Neural progenitor cell (in vitro differentiated cells): Measurements from ENCODE around the gene MYLIP. TPM values are rescaled to one million over a fixed set of nuclear protein-coding genes. Genes with fewer than 3 reads are reported as not detected.

ENCODE experiments used
- DNase-seq: peaks from one replicate; pipeline ENCODE4 v3.0.0-alpha.2; 2016; ENCODE audit warnings: low spot score
- H2AFZ ChIP-seq: fragments of 200-600 bp; sonication (generic); replicated peaks from 2 replicates; pipeline ENCODE4 v1.6.1; 2016; ENCODE audit warnings: antibody characterized with exemption
- H3F3A ChIP-seq: fragments of 200-600 bp; sonication (generic); 2 replicates; pipeline ENCODE4 v1.6.1; 2016; ENCODE audit warnings: antibody characterized with exemption, low read depth
- H3K27ac ChIP-seq: fragments of 200-600 bp; sonication (generic); 2 replicates; pipeline ENCODE4 v1.5.1; 2016; ENCODE audit warnings: mild to moderate bottlenecking
- H3K27me3 ChIP-seq: fragments of 200-600 bp; sonication (generic); 2 replicates; pipeline ENCODE4 v1.6.1; 2016; ENCODE audit warnings: mild to moderate bottlenecking, moderate library complexity
- H3K36me3 ChIP-seq: fragments of 200-600 bp; sonication (generic); 2 replicates; pipeline ENCODE4 v1.5.1; 2016
- H3K4me1 ChIP-seq: fragments of 200-600 bp; sonication (generic); 2 replicates; pipeline ENCODE4 v1.6.1; 2016; ENCODE audit warnings: mixed run types
- H3K4me2 ChIP-seq: fragments of 200-600 bp; sonication (generic); 2 replicates; pipeline ENCODE4 v1.6.1; 2016
- H3K4me3 ChIP-seq: fragments of 200-600 bp; sonication (generic); 2 replicates; pipeline ENCODE4 v1.5.1; 2016
- H3K79me2 ChIP-seq: fragments of 200-600 bp; sonication (generic); 2 replicates; pipeline ENCODE4 v1.6.1; 2016; ENCODE audit warnings: low read depth
- H3K9ac ChIP-seq: fragments of 200-600 bp; sonication (generic); 2 replicates; pipeline ENCODE4 v1.6.1; 2016
- H3K9me3 ChIP-seq: fragments of 200-600 bp; sonication (generic); 2 replicates; pipeline ENCODE4 v1.5.1; 2016; ENCODE audit warnings: low read depth
- H4K20me1 ChIP-seq: fragments of 200-600 bp; sonication (generic); 2 replicates; pipeline ENCODE4 v1.6.1; 2016; ENCODE audit warnings: low read depth
- H3K27ac Mint-ChIP-seq: 3 replicates; pipeline ENCODE4 v1.8.0; 2021; ENCODE audit warnings: mixed read lengths
- H3K27me3 Mint-ChIP-seq: 2 replicates; pipeline ENCODE4 v1.8.0; 2022; ENCODE audit warnings: low read depth, mild to moderate bottlenecking, inconsistent platforms, moderate library complexity, mixed read lengths; ENCODE audit not compliant: insufficient read depth
- H3K36me3 Mint-ChIP-seq: 3 replicates; pipeline ENCODE4 v1.8.0; 2021; ENCODE audit warnings: mixed read lengths
- H3K4me1 Mint-ChIP-seq: 3 replicates; pipeline ENCODE4 v1.8.0; 2021; ENCODE audit warnings: mixed read lengths
- H3K4me3 Mint-ChIP-seq: 3 replicates; pipeline ENCODE4 v1.8.0; 2021; ENCODE audit warnings: mild to moderate bottlenecking, moderate library complexity, mixed read lengths
- H3K9me3 Mint-ChIP-seq: 3 replicates; pipeline ENCODE4 v1.8.0; 2020; ENCODE audit warnings: mixed read lengths
- CTCF ChIP-seq: fragments of 200-600 bp; sonication (generic); IDR thresholded peaks from 2 replicates; pipeline ENCODE4 v1.5.1; 2017; ENCODE audit warnings: antibody characterized with exemption, mild to moderate bottlenecking
- EZH2 ChIP-seq: fragments of 200-600 bp; sonication (generic); IDR thresholded peaks from 2 replicates; pipeline ENCODE4 v1.6.1; 2017; ENCODE audit warnings: antibody characterized with exemption, mild to moderate bottlenecking, moderate library complexity
- EZH2phosphoT487 ChIP-seq: fragments of 200-600 bp; sonication (generic); IDR thresholded peaks from 2 replicates; pipeline ENCODE4 v1.6.1; 2017; ENCODE audit warnings: antibody characterized with exemption
- total RNA-seq: library from RNA; depleted of rRNA; stranded (reverse); fragments of >200 nt; gene quantifications from 2 replicates; pipeline ENCODE4 v1.2.3, GENCODE V29; 2015; ENCODE audit warnings: low replicate concordance

MYLIP gene
- total RNA-seq, 1 donor from 2014 or later = 8.2 TPM

- no peaks in the 10 kb centered on the region for H3K9me3 Mint-ChIP-seq
- Histone ChIP-seq H2AFZ (no peak overlapping the region), H3K36me3 (no peaks in the 10 kb centered on the region), H3K27ac (no peak overlapping the region), H4K20me1 (no peaks in the 10 kb centered on the region), H3K27me3 (no peaks in the 10 kb centered on the region), H3K4me2 (no peak overlapping the region), H3K4me3 (no peak overlapping the region), H3K79me2 (no peaks in the 10 kb centered on the region), H3K9me3 (no peaks in the 10 kb centered on the region), H3F3A (no peaks in the 10 kb centered on the region), H3K9ac (no peak overlapping the region), H3K4me1 (peaks cover 6% of the 10 kb centered on the region)
- H3K4me1 Mint-ChIP-seq = no peaks in the 10 kb centered on the region
- no peak for DNase-seq
- H3K27ac Mint-ChIP-seq = no peak overlapping the region
- H3K36me3 Mint-ChIP-seq = peaks cover 3% of the 10 kb centered on the region
- H3K4me3 Mint-ChIP-seq = no peak overlapping the region
- no peaks in the 10 kb centered on the region for H3K27me3 Mint-ChIP-seq
- TF ChIP-seq EZH2phosphoT487 = no peak
- TF ChIP-seq CTCF = no peak
- TF ChIP-seq EZH2 = no peak
Observed at GRCh38 chr6:16158943-16159557, 30.2 kb downstream of the MYLIP start.

- H3K4me1 ChIP-seq = peaks cover 6% of the 10 kb centered on the region
- no peaks in the 10 kb centered on the region for H3K9me3 ChIP-seq
- no peak overlapping the region for H3K4me3 Mint-ChIP-seq
- H3K4me1 Mint-ChIP-seq = no peaks in the 10 kb centered on the region
- H3K27me3 Mint-ChIP-seq = no peaks in the 10 kb centered on the region
- H3K4me3 ChIP-seq = no peak overlapping the region
- no peaks in the 10 kb centered on the region for H3K36me3 Mint-ChIP-seq
- no peaks in the 10 kb centered on the region for H3K27me3 ChIP-seq
- H3K27ac ChIP-seq = no peak overlapping the region
- H3K36me3 ChIP-seq = no peaks in the 10 kb centered on the region
- TF ChIP-seq CTCF (no peak), EZH2phosphoT487 (no peak), EZH2 (no peak)
- no peaks in the 10 kb centered on the region for H3K79me2 ChIP-seq
- no peaks in the 10 kb centered on the region for H3F3A ChIP-seq
- H3K9ac ChIP-seq = no peak overlapping the region
- no peak overlapping the region for H2AFZ ChIP-seq
- no peaks in the 10 kb centered on the region for H4K20me1 ChIP-seq
- no peak for DNase-seq
- H3K27ac Mint-ChIP-seq = no peak overlapping the region
- no peak overlapping the region for H3K4me2 ChIP-seq
- no peaks in the 10 kb centered on the region for H3K9me3 Mint-ChIP-seq
Observed at GRCh38 chr6:16160794-16161193, 31.9 kb downstream of the MYLIP start.

- Histone ChIP-seq H3K4me3 (no peak overlapping the region), H3K4me1 (peaks cover 10% of the 10 kb centered on the region), H3K27me3 (no peaks in the 10 kb centered on the region), H3K79me2 (no peaks in the 10 kb centered on the region), H3K27ac (no peak overlapping the region), H3K9ac (no peak overlapping the region), H4K20me1 (no peaks in the 10 kb centered on the region), H3F3A (no peaks in the 10 kb centered on the region), H2AFZ (no peak overlapping the region), H3K36me3 (no peaks in the 10 kb centered on the region), H3K4me2 (no peak overlapping the region), H3K9me3 (no peaks in the 10 kb centered on the region)
- H3K27me3 Mint-ChIP-seq = no peaks in the 10 kb centered on the region
- no peak overlapping the region for H3K27ac Mint-ChIP-seq
- no peak for DNase-seq
- H3K4me1 Mint-ChIP-seq = peaks cover 4% of the 10 kb centered on the region
- TF ChIP-seq CTCF (no peak), EZH2phosphoT487 (no peak), EZH2 (no peak)
- H3K4me3 Mint-ChIP-seq = no peak overlapping the region
- no peaks in the 10 kb centered on the region for H3K36me3 Mint-ChIP-seq
- no peaks in the 10 kb centered on the region for H3K9me3 Mint-ChIP-seq
Observed at GRCh38 chr6:16162003-16162402, 33.1 kb downstream of the MYLIP start.
